Mesendoderm (in vitro differentiated cells): Measurements from ENCODE around the gene CDH23.

Experiments
- DNase-seq: peaks from one replicate; pipeline ENCODE4 v3.0.0; 2013
- H2AK5ac ChIP-seq: 2 replicates; pipeline ENCODE4 v1.6.1; 2013; ENCODE audit warnings: low read length, inconsistent platforms
- H2BK120ac ChIP-seq: 2 replicates; pipeline ENCODE4 v1.6.1; 2013; ENCODE audit warnings: low read depth, mild to moderate bottlenecking, low read length, moderate library complexity, mixed read lengths
- H2BK15ac ChIP-seq: replicated peaks from 2 replicates; pipeline ENCODE4 v1.6.1; 2013; ENCODE audit warnings: low read depth, mild to moderate bottlenecking, moderate library complexity
- H2BK5ac ChIP-seq: 2 replicates; pipeline ENCODE4 v1.6.1; 2013; ENCODE audit warnings: low read length, inconsistent platforms
- H3K18ac ChIP-seq: 2 replicates; pipeline ENCODE4 v1.6.1; 2013; ENCODE audit warnings: mild to moderate bottlenecking, low read length, mixed read lengths
- H3K23ac ChIP-seq: one replicate; pipeline ENCODE4 v1.6.1; 2013; ENCODE audit warnings: low read length
- H3K27ac ChIP-seq: 2 replicates; pipeline ENCODE4 v1.5.1; 2013; ENCODE audit warnings: low read depth, mild to moderate bottlenecking, inconsistent platforms, low read length, moderate library complexity
- H3K27me3 ChIP-seq: 2 replicates; pipeline ENCODE4 v1.6.1; 2013; ENCODE audit warnings: low read length, control low read depth, mild to moderate bottlenecking, inconsistent platforms; ENCODE audit not compliant: insufficient read depth, poor library complexity
- H3K36me3 ChIP-seq: 2 replicates; pipeline ENCODE4 v1.6.1; 2013; ENCODE audit warnings: low read length, inconsistent platforms; ENCODE audit not compliant: control insufficient read depth, insufficient read depth
- H3K4ac ChIP-seq: one replicate; pipeline ENCODE4 v1.6.1; 2013; ENCODE audit warnings: low read depth, mild to moderate bottlenecking, low read length, moderate library complexity
- H3K4me1 ChIP-seq: 2 replicates; pipeline ENCODE4 v1.6.1; 2013; ENCODE audit warnings: low read depth, low read length, inconsistent platforms; ENCODE audit not compliant: control insufficient read depth
- H3K4me2 ChIP-seq: 2 replicates; pipeline ENCODE4 v1.6.1; 2013; ENCODE audit warnings: low read length
- H3K4me3 ChIP-seq: 2 replicates; pipeline ENCODE4 v1.5.1; 2013; ENCODE audit warnings: mild to moderate bottlenecking, low read length
- H3K56ac ChIP-seq: one replicate; pipeline ENCODE4 v1.6.1; 2013; ENCODE audit warnings: low read length
- H3K79me1 ChIP-seq: 2 replicates; pipeline ENCODE4 v1.6.1; 2013; ENCODE audit warnings: low read length, inconsistent platforms
- H3K79me2 ChIP-seq: 2 replicates; pipeline ENCODE4 v1.6.1; 2013; ENCODE audit warnings: mild to moderate bottlenecking, low read length; ENCODE audit not compliant: control insufficient read depth, insufficient read depth
- H3K9ac ChIP-seq: 2 replicates; pipeline ENCODE4 v1.6.1; 2013; ENCODE audit warnings: low read length, inconsistent platforms
- H4K5ac ChIP-seq: one replicate; pipeline ENCODE4 v1.6.1; 2013; ENCODE audit warnings: low read length
- H4K8ac ChIP-seq: one replicate; pipeline ENCODE4 v1.6.1; 2013; ENCODE audit warnings: low read depth, mild to moderate bottlenecking, control low read depth, low read length, moderate library complexity
- WGBS: extraction: QIAGEN DNeasy Blood & Tissue Kit; methylation state at CpG from one replicate; pipeline ENCODE4 v1.1.7; 2013; ENCODE audit warnings: low lambda C conversion rate, missing lambda C conversion rate; ENCODE audit not compliant: insufficient coverage; ENCODE audit errors: extremely low coverage; 5-methylcytosine and 5-hydroxymethylcytosine counted together

CDH23 gene

DNA sequence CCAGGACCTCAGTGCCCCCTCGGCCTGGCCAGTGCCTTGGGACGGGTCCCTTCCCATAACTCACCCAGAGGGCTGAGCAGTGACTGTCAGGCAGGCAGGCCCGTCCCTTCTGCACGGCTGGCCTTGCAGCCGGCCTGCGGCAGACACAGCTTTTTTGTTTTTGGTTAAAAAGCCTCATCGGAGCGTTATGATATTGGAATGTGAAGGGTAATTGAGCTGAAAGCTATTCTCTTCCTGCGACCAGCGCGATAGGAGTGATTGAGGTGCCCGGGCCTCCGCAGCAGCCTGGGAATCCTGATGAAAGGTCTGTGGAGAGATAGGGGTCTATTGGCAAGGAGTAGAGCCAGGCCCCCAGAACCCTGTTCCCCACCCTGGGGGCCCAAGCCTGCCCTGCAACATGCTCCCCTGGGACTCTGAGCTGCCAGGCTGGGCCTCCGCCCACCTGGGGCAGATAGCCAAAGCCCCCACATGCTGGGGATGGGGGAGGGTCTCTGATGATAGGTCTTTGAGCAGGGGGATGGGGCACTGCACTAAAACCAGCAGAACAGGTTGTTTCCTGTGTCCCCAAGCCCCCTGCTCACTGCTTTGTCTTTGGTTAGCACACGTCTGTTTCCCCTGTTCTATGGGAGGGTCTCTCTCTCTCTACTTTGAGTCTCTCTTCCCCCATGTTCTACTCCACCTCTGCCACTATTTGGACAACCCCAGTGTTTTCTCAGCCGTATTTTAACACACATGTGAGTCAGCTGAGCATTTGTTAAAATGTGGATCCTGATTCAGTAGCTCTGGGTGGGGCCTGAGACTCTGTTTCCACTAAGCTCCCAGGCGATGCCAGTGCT is 131.9 kb downstream of the CDH23 start:
- no peak for DNase-seq
- Histone ChIP-seq H3K4ac (no peak overlapping the region), H3K36me3 (no peaks in the 10 kb centered on the region), H3K18ac (no peak overlapping the region), H3K27me3 (no peaks in the 10 kb centered on the region), H3K23ac (no peak overlapping the region), H2BK5ac (no peak overlapping the region), H4K8ac (no peak overlapping the region), H3K79me1 (no peaks in the 10 kb centered on the region), H4K5ac (no peak overlapping the region), H3K4me1 (peaks cover 9% of the 10 kb centered on the region), H2BK15ac (no peak overlapping the region), H3K79me2 (no peaks in the 10 kb centered on the region), H3K56ac (no peak overlapping the region), H2AK5ac (no peak overlapping the region), H3K27ac (no peak overlapping the region), H3K9ac (no peak overlapping the region), H3K4me2 (no peak overlapping the region), H2BK120ac (no peak overlapping the region), H3K4me3 (no peak overlapping the region)
- WGBS, result no CpG with 5 or more reads among the region's 17 CpGs

DNA sequence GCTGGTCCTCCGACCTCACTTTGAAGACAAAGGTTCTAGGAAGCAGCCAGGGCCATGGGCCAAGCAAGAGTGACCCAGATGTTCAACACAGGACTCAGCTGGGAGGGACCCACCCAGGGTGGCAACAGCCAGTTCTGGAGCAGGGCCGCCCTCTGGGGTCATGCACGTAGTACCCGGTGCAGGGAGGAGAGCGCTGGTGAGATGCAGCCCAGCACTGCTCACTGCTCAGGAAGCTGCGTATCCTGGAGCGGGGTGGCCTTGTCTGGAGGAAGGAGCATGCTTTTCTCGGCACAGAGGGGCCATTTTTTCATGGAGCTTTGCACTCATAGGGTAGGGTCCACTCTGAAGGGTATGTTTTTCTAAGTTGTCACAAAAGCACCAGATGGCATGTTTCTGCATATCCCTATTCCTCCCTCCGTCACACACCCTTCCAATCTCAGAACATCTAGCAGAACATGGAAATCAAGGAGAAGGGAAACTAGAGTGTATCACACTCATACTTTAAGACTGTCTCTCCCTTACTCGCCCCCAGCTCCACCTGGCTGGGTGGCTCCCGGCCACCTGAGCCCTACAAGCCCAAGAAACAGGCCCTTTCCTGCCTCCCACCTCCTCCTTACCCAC is 132.6 kb downstream of the CDH23 start:
- Histone ChIP-seq H4K5ac (no peak overlapping the region), H2BK15ac (no peak overlapping the region), H4K8ac (no peak overlapping the region), H3K4me3 (no peak overlapping the region), H3K23ac (no peak overlapping the region), H3K79me1 (no peaks in the 10 kb centered on the region), H3K4ac (no peak overlapping the region), H2AK5ac (no peak overlapping the region), H3K27ac (no peak overlapping the region), H3K36me3 (no peaks in the 10 kb centered on the region), H3K56ac (no peak overlapping the region), H3K18ac (no peak overlapping the region), H2BK120ac (no peak overlapping the region), H3K4me1 (peaks cover 9% of the 10 kb centered on the region), H2BK5ac (no peak overlapping the region), H3K79me2 (no peaks in the 10 kb centered on the region), H3K9ac (no peak overlapping the region), H3K27me3 (no peaks in the 10 kb centered on the region), H3K4me2 (no peak overlapping the region)
- no CpG with 5 or more reads among the region's 11 CpGs for WGBS
- DNase-seq, result no peak

DNA sequence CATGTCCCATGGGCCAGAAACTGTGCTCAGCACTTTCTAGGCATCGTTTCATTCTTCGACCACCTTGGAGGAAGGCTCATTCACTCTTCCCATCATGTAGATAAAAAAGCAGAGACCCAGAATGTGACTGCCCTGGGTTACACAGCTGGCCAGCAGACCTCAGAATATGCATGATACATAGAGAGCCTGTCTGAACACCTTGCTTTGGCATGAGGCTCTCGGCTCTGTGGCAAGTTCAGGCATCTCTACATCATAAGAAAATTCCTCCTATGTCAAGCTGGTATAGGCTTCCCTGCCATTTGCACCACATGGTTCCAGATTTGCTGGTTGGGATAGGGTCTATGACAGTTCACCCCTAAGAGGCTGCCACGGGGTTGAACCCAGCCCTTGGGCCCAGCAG is 134.1 kb downstream of the CDH23 start:
- Histone ChIP-seq H3K18ac (no peak overlapping the region), H3K4me3 (no peak overlapping the region), H2BK5ac (no peak overlapping the region), H3K36me3 (no peaks in the 10 kb centered on the region), H3K23ac (no peak overlapping the region), H4K8ac (no peak overlapping the region), H3K4me1 (peaks cover 9% of the 10 kb centered on the region), H3K56ac (no peak overlapping the region), H2BK120ac (no peak overlapping the region), H3K9ac (no peak overlapping the region), H2BK15ac (no peak overlapping the region), H4K5ac (no peak overlapping the region), H3K27ac (no peak overlapping the region), H2AK5ac (no peak overlapping the region), H3K79me1 (no peaks in the 10 kb centered on the region), H3K4me2 (no peak overlapping the region), H3K27me3 (no peaks in the 10 kb centered on the region), H3K79me2 (no peaks in the 10 kb centered on the region), H3K4ac (no peak overlapping the region)
- no CpG with 5 or more reads among the region's 4 CpGs for WGBS
- no peak for DNase-seq

DNA sequence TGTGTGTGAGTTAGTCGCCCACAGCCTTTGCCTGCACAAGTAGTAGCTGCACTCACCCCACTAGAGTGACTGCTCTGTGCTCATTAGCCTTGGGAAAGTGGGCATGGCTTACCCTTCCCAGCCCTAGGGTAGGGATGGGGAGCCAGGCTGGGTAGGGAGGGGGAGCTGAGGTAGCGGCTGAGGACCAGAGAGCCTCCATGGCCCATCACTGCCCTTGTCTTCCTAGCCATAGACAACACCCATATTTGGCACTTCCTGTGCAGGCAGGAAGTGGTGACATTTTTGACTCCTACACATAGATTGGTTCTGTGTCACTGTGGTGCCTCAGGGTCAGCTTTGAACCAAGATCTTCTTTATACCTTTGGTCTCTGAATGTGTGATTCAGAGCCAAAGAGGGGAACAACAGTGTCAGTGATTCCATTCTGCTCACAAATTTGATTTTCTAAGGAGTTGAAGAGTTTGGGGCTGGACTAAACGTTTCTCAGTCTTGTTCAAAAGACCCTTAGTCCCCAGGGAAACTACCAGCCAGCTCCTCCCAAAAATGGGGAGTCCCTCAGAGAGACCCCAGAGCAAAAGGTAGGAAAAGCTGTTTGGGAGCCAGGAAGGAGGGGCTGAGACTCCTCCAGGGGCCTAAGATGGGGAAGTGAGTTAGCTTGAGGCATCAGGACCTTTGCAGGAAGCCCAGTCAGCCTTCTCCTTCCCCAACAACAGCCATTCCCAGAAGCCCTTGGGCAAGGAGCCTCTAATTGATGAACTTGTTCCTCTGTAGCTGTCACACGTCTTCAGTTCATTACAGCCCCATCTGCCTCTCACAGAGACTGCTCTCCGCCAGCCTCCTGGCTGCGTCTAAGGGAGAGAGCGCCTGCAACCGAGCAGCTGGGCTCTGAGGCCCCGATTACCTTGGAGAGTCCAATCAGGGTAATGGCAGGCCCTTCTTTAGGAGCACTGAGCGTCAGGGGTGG is 135.0 kb downstream of the CDH23 start:
- Histone ChIP-seq H3K4me2 (no peak overlapping the region), H3K36me3 (no peaks in the 10 kb centered on the region), H3K56ac (no peak overlapping the region), H2AK5ac (no peak overlapping the region), H3K9ac (no peak overlapping the region), H3K79me2 (no peaks in the 10 kb centered on the region), H4K5ac (no peak overlapping the region), H3K27me3 (no peaks in the 10 kb centered on the region), H2BK120ac (no peak overlapping the region), H2BK15ac (no peak overlapping the region), H4K8ac (no peak overlapping the region), H3K18ac (no peak overlapping the region), H3K4me1 (peaks cover 9% of the 10 kb centered on the region), H3K27ac (no peak overlapping the region), H3K79me1 (no peaks in the 10 kb centered on the region), H3K4ac (no peak overlapping the region), H3K4me3 (no peak overlapping the region), H3K23ac (no peak overlapping the region), H2BK5ac (no peak overlapping the region)
- DNase-seq, result no peak
- no CpG with 5 or more reads among the region's 10 CpGs for WGBS

DNA sequence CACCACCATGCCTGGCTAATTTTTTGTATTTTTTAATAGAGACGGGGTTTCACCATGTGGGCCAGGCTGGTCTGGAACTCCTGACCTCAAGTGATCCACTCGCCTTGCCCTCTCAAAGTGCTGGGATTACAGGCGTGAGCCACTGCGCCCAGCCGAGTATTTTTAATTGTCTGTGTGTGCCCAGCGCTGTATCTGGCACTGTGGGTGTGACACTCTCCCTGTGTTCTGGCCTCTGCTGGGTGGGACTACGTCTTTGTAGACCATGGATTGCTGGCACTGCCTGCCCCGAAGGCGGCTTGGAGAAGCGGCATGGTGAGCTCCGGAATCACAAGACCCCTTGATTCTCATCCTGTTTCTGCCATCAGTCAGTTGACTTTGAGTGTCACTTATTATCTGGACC is 136.2 kb downstream of the CDH23 start:
- H2BK5ac ChIP-seq, result no peak overlapping the region
- H3K79me2 ChIP-seq, result no peaks in the 10 kb centered on the region
- no peak overlapping the region for H2BK120ac ChIP-seq
- no peaks in the 10 kb centered on the region for H3K79me1 ChIP-seq
- no peak overlapping the region for H3K4ac ChIP-seq
- DNase-seq, result no peak
- no CpG with 5 or more reads among the region's 11 CpGs for WGBS
- H3K36me3 ChIP-seq, result no peaks in the 10 kb centered on the region
- H2BK15ac ChIP-seq, result no peak overlapping the region
- H3K9ac ChIP-seq, result no peak overlapping the region
- no peak overlapping the region for H3K23ac ChIP-seq
- no peak overlapping the region for H3K4me3 ChIP-seq
- H3K27me3 ChIP-seq, result no peaks in the 10 kb centered on the region
- no peak overlapping the region for H3K18ac ChIP-seq
- no peak overlapping the region for H4K5ac ChIP-seq
- no peak overlapping the region for H2AK5ac ChIP-seq
- no peak overlapping the region for H4K8ac ChIP-seq
- H3K56ac ChIP-seq, result no peak overlapping the region
- H3K27ac ChIP-seq, result no peak overlapping the region
- H3K4me1 ChIP-seq, result peaks cover 9% of the 10 kb centered on the region
- H3K4me2 ChIP-seq, result no peak overlapping the region
